ENCODE data around the gene ZP3.
"Not testable (repeated sequence)": the region's sequence is repeated elsewhere in the genome, so short reads cannot be mapped to it uniquely, and the experiment has no call there.

GRCh38 chr7:76482660-76483059 is 57.9 kb downstream of the ZP3 start:
- TF ChIP-seq EZH2 (IDR thresholded peaks at IDR 0.05; ENCODE audit: borderline replicate concordance, control insufficient read depth, low read depth, low read length); CTCF (IDR thresholded peaks at IDR 0.05 in 2 of 3, conservative IDR thresholded peaks at IDR 0.05 in 1 of 3; ENCODE audit: control insufficient read depth in 2 of 3, extremely low read depth in 1 of 3, insufficient read depth in 1 of 3, low read depth in 3 of 3, low read length in 3 of 3): not testable (repeated sequence)

All from GM12878 (cell line).